CD4-positive, alpha-beta memory T cell (primary cell): ENCODE data around the gene DNM3. TPM values are rescaled to one million over a fixed set of nuclear protein-coding genes. Genes with fewer than 3 reads are reported as not detected.
"Not testable (repeated sequence)": the region's sequence is repeated elsewhere in the genome, so short reads cannot be mapped to it uniquely, and the experiment has no call there.

Source experiments
- CTCF ChIA-PET: fragments of 350-600 bp; sonication (Branson Sonifier 250); formaldehyde crosslinking; loops from one replicate; lab custom pipeline; 2021; ENCODE audit warnings: inconsistent platforms; ENCODE audit not compliant: partially characterized antibody; lab: Charles Lee
- POLR2A ChIA-PET: fragments of 350-600 bp; sonication (Branson Sonifier 250); formaldehyde crosslinking; loops from one replicate; lab custom pipeline; 2021; ENCODE audit not compliant: partially characterized antibody; lab: Charles Lee
- DNase-seq, 5 donors: peaks; one replicate each; pipeline versions ENCODE4 v3.0.0 to v3.0.0-alpha.2; 2020 to 2022; ENCODE audit warnings: mixed read lengths in 1 of 5
- H3K27ac ChIP-seq: one replicate; pipeline ENCODE4 v1.7.0; 2013; ENCODE audit warnings: low read depth, low read length
- H3K27me3 ChIP-seq: 2 replicates; pipeline ENCODE4 v1.7.0; 2013; ENCODE audit warnings: mild to moderate bottlenecking, low read length, moderate library complexity; ENCODE audit not compliant: insufficient read depth
- H3K36me3 ChIP-seq: 2 replicates; pipeline ENCODE4 v1.7.0; 2013; ENCODE audit warnings: mild to moderate bottlenecking, low read length, moderate library complexity; ENCODE audit not compliant: insufficient read depth
- H3K4me1 ChIP-seq: 2 replicates; pipeline ENCODE4 v1.7.0; 2013; ENCODE audit warnings: mild to moderate bottlenecking, low read length, moderate library complexity; ENCODE audit not compliant: insufficient read depth
- H3K4me3 ChIP-seq, 2 donors: one replicate each; pipeline ENCODE4 v1.7.0; 2013; ENCODE audit warnings: low read length in 2 of 2, mild to moderate bottlenecking in 1 of 2
- H3K9me3 ChIP-seq, 2 donors: one replicate each; pipeline ENCODE4 v1.7.0; 2013; ENCODE audit warnings: low read length in 2 of 2, control low read depth in 1 of 2; ENCODE audit not compliant: control insufficient read depth in 1 of 2
- H3K27ac Mint-ChIP-seq, 7 donors: one replicate each; pipeline ENCODE4 v1.8.0; 2020 to 2021; ENCODE audit warnings: mixed read lengths in 7 of 7, mild to moderate bottlenecking in 6 of 7, inconsistent platforms in 3 of 7, moderate library complexity in 3 of 7
- H3K27me3 Mint-ChIP-seq, 2 donors: one replicate each; pipeline ENCODE4 v1.8.0; 2020 to 2021; ENCODE audit warnings: mixed read lengths in 2 of 2
- H3K36me3 Mint-ChIP-seq, 2 donors: one replicate each; pipeline ENCODE4 v1.8.0; 2020 to 2021; ENCODE audit warnings: mixed read lengths in 2 of 2, inconsistent platforms in 1 of 2, mild to moderate bottlenecking in 1 of 2
- H3K4me1 Mint-ChIP-seq, 4 donors: one replicate each; pipeline ENCODE4 v1.8.0; 2020 to 2021; ENCODE audit warnings: mixed read lengths in 4 of 4, mild to moderate bottlenecking in 1 of 4
- H3K4me3 Mint-ChIP-seq, 8 donors: one replicate each; pipeline ENCODE4 v1.8.0; 2020 to 2021; ENCODE audit warnings: mixed read lengths in 8 of 8, mild to moderate bottlenecking in 7 of 8, moderate library complexity in 6 of 8, inconsistent platforms in 3 of 8
- H3K9me3 Mint-ChIP-seq, 8 donors: one replicate each; pipeline ENCODE4 v1.8.0; 2020 to 2021; ENCODE audit warnings: mixed read lengths in 8 of 8, mild to moderate bottlenecking in 5 of 8, inconsistent platforms in 3 of 8, moderate library complexity in 1 of 8
- intact Hi-C: fragments of 100-400 bp; cut with micrococcal nuclease; formaldehyde crosslinking; loops from one replicate; pipeline ENCODE4 v1.15.1; 2023
- polyA plus RNA-seq, 2 donors: library from polyadenylated mRNA; unstranded; fragments of 300-500 nt; fragmentation: Illumina TruSeq; gene quantifications; one replicate each; pipeline ENCODE4 v1.2.3, GENCODE V29; 2021
- total RNA-seq, 2 experiments: library from RNA; stranded (reverse); gene quantifications; one replicate each; pipeline ENCODE4 v1.2.3, GENCODE V29; 2021

The DNM3 gene
- total and polyA plus RNA-seq, 4 experiments from 2014 or later: 0.37 to 2.7 (median 1.4) TPM

- Histone ChIP-seq H3K36me3 (no peaks in the 10 kb centered on the region), H3K9me3 (no peaks in the 10 kb centered on the region), H3K4me3 (no peak overlapping the region), H3K27ac (no peak overlapping the region), H3K27me3 (no peaks in the 10 kb centered on the region), H3K4me1 (no peaks in the 10 kb centered on the region)
- ChIA-PET CTCF (no interaction called here), POLR2A (no interaction called here)
- no peak overlapping the region for H3K27ac Mint-ChIP-seq
- intact Hi-C loops: no loop called here
- H3K4me1 Mint-ChIP-seq: peaks cover 0 to 2% (median 0%) of the 10 kb centered on the region in 4 donors
- H3K4me3 Mint-ChIP-seq: no peak overlapping the region
- peaks cover 0 to 4% of the 10 kb centered on the region in 2 donors for H3K36me3 Mint-ChIP-seq
- H3K9me3 Mint-ChIP-seq: peaks cover 0 to 22% (median 8%) of the 10 kb centered on the region in 8 donors
- H3K27me3 Mint-ChIP-seq: no peaks in the 10 kb centered on the region
- no peak for DNase-seq
Measured at GRCh38 chr1:172298911-172299310, 457.6 kb downstream of the DNM3 start.

- Histone ChIP-seq H3K27ac (no peak overlapping the region), H3K9me3 (no peaks in the 10 kb centered on the region), H3K4me3 (no peak overlapping the region), H3K27me3 (no peaks in the 10 kb centered on the region), H3K4me1 (no peaks in the 10 kb centered on the region), H3K36me3 (no peaks in the 10 kb centered on the region)
- Mint-ChIP-seq H3K27me3 (no peaks in the 10 kb centered on the region), H3K9me3 (peaks cover 0 to 22% (median 9%) of the 10 kb centered on the region in 8 donors), H3K4me3 (no peak overlapping the region), H3K4me1 (peaks cover 0 to 2% (median 0%) of the 10 kb centered on the region in 4 donors), H3K27ac (no peak overlapping the region), H3K36me3 (peaks cover 0 to 4% of the 10 kb centered on the region in 2 donors)
- no peak for DNase-seq
- CTCF ChIA-PET: no interaction called here
- intact Hi-C loops: no loop called here
- POLR2A ChIA-PET: no interaction called here
Measured at GRCh38 chr1:172299515-172299914, 458.2 kb downstream of the DNM3 start.

- H3K36me3 ChIP-seq, H3K9me3 ChIP-seq, CTCF ChIA-PET, H3K4me3 ChIP-seq, DNase-seq, H3K27ac Mint-ChIP-seq, H3K27me3 Mint-ChIP-seq, H3K27me3 ChIP-seq, H3K36me3 Mint-ChIP-seq, H3K27ac ChIP-seq, H3K4me1 Mint-ChIP-seq, POLR2A ChIA-PET, H3K4me1 ChIP-seq, intact Hi-C loops, H3K4me3 Mint-ChIP-seq: not testable (repeated sequence)
- H3K9me3 Mint-ChIP-seq: peaks cover 0 to 13% (median 8%) of the 10 kb centered on the region in 8 donors
Measured at GRCh38 chr1:172307508-172307907, 466.2 kb downstream of the DNM3 start.

DNA sequence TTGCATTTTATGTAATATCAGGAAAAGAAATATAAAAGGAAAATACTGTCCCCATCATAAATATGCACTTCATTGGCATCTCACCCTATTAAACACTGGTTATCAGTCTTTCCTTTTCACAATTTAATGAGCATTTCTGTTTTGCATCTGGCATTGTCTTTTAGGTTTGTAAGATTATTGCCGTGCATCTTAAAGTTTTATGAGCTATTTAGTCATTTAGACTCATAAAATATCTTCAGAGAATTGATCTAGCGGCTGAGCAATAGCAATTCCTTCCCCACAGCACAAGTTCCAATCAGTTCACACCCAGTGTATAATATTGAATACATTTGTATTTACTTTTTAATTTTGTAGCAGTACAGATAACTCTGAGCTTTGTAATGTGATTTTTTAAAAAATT lies 466.8 kb downstream of the DNM3 start:
- no peaks in the 10 kb centered on the region for H3K9me3 ChIP-seq
- intact Hi-C loops: no loop called here
- no peak for DNase-seq
- ChIA-PET CTCF (no interaction called here), POLR2A (no interaction called here)
- no peak overlapping the region for H3K27ac ChIP-seq
- no peaks in the 10 kb centered on the region for H3K27me3 ChIP-seq
- H3K4me3 ChIP-seq: no peak overlapping the region
- Mint-ChIP-seq H3K27ac (no peak overlapping the region), H3K9me3 (peaks cover 0 to 11% (median 5%) of the 10 kb centered on the region in 8 donors), H3K27me3 (no peaks in the 10 kb centered on the region), H3K4me3 (no peak overlapping the region), H3K4me1 (peaks cover 4 to 7% (median 6%) of the 10 kb centered on the region in 4 donors), H3K36me3 (no peaks in the 10 kb centered on the region)
- no peaks in the 10 kb centered on the region for H3K4me1 ChIP-seq
- H3K36me3 ChIP-seq: no peaks in the 10 kb centered on the region

GRCh38 chr1:172308577-172308976 lies 467.3 kb downstream of the DNM3 start:
- no peaks in the 10 kb centered on the region for H3K27me3 Mint-ChIP-seq
- Histone ChIP-seq H3K36me3 (no peaks in the 10 kb centered on the region), H3K27ac (no peak overlapping the region), H3K9me3 (no peaks in the 10 kb centered on the region), H3K4me1 (no peaks in the 10 kb centered on the region), H3K27me3 (no peaks in the 10 kb centered on the region), H3K4me3 (no peak overlapping the region)
- ChIA-PET CTCF (no interaction called here), POLR2A (no interaction called here)
- no peak overlapping the region for H3K27ac Mint-ChIP-seq
- H3K4me1 Mint-ChIP-seq: peaks cover 4 to 7% (median 6%) of the 10 kb centered on the region in 4 donors
- no peak overlapping the region for H3K4me3 Mint-ChIP-seq
- no peaks in the 10 kb centered on the region for H3K36me3 Mint-ChIP-seq
- intact Hi-C loops: no loop called here
- peaks cover 0 to 9% (median 3%) of the 10 kb centered on the region in 8 donors for H3K9me3 Mint-ChIP-seq
- no peak for DNase-seq

DNA sequence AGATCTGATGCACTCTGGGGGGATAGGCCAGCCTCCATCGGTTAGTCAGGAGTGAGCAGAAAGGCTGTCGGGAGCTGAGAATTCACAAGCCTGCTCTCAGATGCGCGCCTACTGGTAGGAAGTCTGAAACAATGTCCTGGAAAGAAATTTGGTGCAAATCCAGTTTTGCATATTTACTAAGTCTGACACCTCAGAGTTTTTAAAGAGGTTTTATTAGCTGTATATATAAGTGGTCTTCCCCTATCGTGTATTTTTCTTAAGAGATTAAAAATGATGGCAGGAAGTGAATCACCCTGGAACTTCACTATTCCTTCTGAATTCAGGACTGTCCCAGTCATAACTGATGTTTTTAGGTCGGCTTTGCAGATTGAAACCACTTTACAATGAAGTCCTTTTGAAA lies 479.4 kb downstream of the DNM3 start:
- peaks cover 0 to 2% (median 0%) of the 10 kb centered on the region in 8 donors for H3K9me3 Mint-ChIP-seq
- H3K4me3 ChIP-seq: no peak overlapping the region
- H3K27ac ChIP-seq: no peak overlapping the region
- no peaks in the 10 kb centered on the region for H3K36me3 Mint-ChIP-seq
- no peaks in the 10 kb centered on the region for H3K4me1 Mint-ChIP-seq
- no peaks in the 10 kb centered on the region for H3K9me3 ChIP-seq
- no peaks in the 10 kb centered on the region for H3K4me1 ChIP-seq
- H3K4me3 Mint-ChIP-seq: no peak overlapping the region
- H3K27ac Mint-ChIP-seq: no peak overlapping the region
- CTCF ChIA-PET: no interaction called here
- POLR2A ChIA-PET: interaction anchor here (0.6 kb wide), 1 partner anchor 74 kb away, joined by 5 read pairs; no protein-coding TSS in a partner anchor
- H3K27me3 ChIP-seq: no peaks in the 10 kb centered on the region
- no peaks in the 10 kb centered on the region for H3K27me3 Mint-ChIP-seq
- intact Hi-C loops: no loop called here
- DNase-seq: no peak
- no peaks in the 10 kb centered on the region for H3K36me3 ChIP-seq

GRCh38 chr1:172321451-172321850 lies 480.2 kb downstream of the DNM3 start:
- H3K9me3 ChIP-seq: no peaks in the 10 kb centered on the region
- H3K4me1 ChIP-seq: no peaks in the 10 kb centered on the region
- no peaks in the 10 kb centered on the region for H3K36me3 ChIP-seq
- Mint-ChIP-seq H3K36me3 (no peaks in the 10 kb centered on the region), H3K27me3 (no peaks in the 10 kb centered on the region), H3K27ac (no peak overlapping the region), H3K4me1 (no peaks in the 10 kb centered on the region), H3K9me3 (no peaks in the 10 kb centered on the region), H3K4me3 (no peak overlapping the region)
- H3K4me3 ChIP-seq: no peak overlapping the region
- intact Hi-C loops: no loop called here
- CTCF ChIA-PET: no interaction called here
- H3K27ac ChIP-seq: no peak overlapping the region
- DNase-seq: no peak
- no peaks in the 10 kb centered on the region for H3K27me3 ChIP-seq
- POLR2A ChIA-PET: no interaction called here
